ENCODE data around the gene BCAR1. TPM values are rescaled to one million over a fixed set of nuclear protein-coding genes. Genes with fewer than 3 reads are reported as not detected.

BCAR1 gene
- total and polyA plus RNA-seq, 2 of the 13 experiments (the other 11 are each of a cell fraction or from before 2014, with no cell fraction given), result 48.1 to 51.7 TPM

GRCh38 chr16:75251280-75252048 lies at the start of gene BCAR1 (continued):
- TF ChIP-seq, protein P1, sequence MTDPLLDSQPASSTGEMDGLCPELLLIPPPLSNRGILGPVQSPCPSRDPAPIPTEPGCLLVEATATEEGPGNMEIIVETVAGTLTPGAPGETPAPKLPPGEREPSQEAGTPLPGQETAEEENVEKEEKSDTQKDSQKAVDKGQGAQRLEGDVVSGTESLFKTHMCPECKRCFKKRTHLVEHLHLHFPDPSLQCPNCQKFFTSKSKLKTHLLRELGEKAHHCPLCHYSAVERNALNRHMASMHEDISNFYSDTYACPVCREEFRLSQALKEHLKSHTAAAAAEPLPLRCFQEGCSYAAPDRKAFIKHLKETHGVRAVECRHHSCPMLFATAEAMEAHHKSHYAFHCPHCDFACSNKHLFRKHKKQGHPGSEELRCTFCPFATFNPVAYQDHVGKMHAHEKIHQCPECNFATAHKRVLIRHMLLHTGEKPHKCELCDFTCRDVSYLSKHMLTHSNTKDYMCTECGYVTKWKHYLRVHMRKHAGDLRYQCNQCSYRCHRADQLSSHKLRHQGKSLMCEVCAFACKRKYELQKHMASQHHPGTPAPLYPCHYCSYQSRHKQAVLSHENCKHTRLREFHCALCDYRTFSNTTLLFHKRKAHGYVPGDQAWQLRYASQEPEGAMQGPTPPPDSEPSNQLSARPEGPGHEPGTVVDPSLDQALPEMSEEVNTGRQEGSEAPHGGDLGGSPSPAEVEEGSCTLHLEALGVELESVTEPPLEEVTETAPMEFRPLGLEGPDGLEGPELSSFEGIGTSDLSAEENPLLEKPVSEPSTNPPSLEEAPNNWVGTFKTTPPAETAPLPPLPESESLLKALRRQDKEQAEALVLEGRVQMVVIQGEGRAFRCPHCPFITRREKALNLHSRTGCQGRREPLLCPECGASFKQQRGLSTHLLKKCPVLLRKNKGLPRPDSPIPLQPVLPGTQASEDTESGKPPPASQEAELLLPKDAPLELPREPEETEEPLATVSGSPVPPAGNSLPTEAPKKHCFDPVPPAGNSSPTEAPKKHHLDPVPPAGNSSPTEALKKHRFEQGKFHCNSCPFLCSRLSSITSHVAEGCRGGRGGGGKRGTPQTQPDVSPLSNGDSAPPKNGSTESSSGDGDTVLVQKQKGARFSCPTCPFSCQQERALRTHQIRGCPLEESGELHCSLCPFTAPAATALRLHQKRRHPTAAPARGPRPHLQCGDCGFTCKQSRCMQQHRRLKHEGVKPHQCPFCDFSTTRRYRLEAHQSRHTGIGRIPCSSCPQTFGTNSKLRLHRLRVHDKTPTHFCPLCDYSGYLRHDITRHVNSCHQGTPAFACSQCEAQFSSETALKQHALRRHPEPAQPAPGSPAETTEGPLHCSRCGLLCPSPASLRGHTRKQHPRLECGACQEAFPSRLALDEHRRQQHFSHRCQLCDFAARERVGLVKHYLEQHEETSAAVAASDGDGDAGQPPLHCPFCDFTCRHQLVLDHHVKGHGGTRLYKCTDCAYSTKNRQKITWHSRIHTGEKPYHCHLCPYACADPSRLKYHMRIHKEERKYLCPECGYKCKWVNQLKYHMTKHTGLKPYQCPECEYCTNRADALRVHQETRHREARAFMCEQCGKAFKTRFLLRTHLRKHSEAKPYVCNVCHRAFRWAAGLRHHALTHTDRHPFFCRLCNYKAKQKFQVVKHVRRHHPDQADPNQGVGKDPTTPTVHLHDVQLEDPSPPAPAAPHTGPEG (CRISPR knock-in tag; IDR thresholded peaks at IDR 0.05), result no peak
- TF ChIP-seq POLR2G (IDR thresholded peaks at IDR 0.05; ENCODE audit: low read depth, low read length) (peak; percentile 71), ZNF775 (CRISPR knock-in tag; IDR thresholded peaks at IDR 0.05; ENCODE audit: borderline replicate concordance) (no peak), GTF2F1 (IDR thresholded peaks at IDR 0.05; ENCODE audit: low read length) (no peak), IRX3 (CRISPR knock-in tag; IDR thresholded peaks at IDR 0.05; ENCODE audit: borderline replicate concordance, low read depth) (peak; percentile 57), ZNF841 (CRISPR knock-in tag; IDR thresholded peaks at IDR 0.05; ENCODE audit: borderline replicate concordance) (no peak), ATF7 (IDR thresholded peaks at IDR 0.05) (no peak), ATF7 (CRISPR knock-in tag; IDR thresholded peaks at IDR 0.05) (no peak), HOXA3 (CRISPR knock-in tag; IDR thresholded peaks at IDR 0.05) (peak; percentile 38; the same call in 1 of the 2 replicates), CAMTA2 (CRISPR knock-in tag; IDR thresholded peaks at IDR 0.05; ENCODE audit: borderline replicate concordance) (0 out of 2 replicates have a peak, but pooled peaks have one; percentile 24), ZNF234 (CRISPR knock-in tag; conservative IDR thresholded peaks at IDR 0.05) (no peak; the same call in 1 of the 2 replicates), ZNF616 (CRISPR knock-in tag; IDR thresholded peaks at IDR 0.05; ENCODE audit: low read depth) (peak; percentile 12; the same call in 1 of the 2 replicates), REL (CRISPR knock-in tag; conservative IDR thresholded peaks at IDR 0.05) (no peak; the same call in 1 of the 2 replicates), KLF15 (CRISPR knock-in tag; IDR thresholded peaks at IDR 0.05; ENCODE audit: borderline replicate concordance) (peak; percentile 48; the same call in 1 of the 2 replicates), MIER2 (CRISPR knock-in tag; IDR thresholded peaks at IDR 0.05) (no peak), HBP1 (CRISPR knock-in tag; IDR thresholded peaks at IDR 0.05; ENCODE audit: low read depth) (peak; percentile 77), ATAD3A (CRISPR knock-in tag; IDR thresholded peaks at IDR 0.05) (no peak)
- TF ChIP-seq, protein P2, sequence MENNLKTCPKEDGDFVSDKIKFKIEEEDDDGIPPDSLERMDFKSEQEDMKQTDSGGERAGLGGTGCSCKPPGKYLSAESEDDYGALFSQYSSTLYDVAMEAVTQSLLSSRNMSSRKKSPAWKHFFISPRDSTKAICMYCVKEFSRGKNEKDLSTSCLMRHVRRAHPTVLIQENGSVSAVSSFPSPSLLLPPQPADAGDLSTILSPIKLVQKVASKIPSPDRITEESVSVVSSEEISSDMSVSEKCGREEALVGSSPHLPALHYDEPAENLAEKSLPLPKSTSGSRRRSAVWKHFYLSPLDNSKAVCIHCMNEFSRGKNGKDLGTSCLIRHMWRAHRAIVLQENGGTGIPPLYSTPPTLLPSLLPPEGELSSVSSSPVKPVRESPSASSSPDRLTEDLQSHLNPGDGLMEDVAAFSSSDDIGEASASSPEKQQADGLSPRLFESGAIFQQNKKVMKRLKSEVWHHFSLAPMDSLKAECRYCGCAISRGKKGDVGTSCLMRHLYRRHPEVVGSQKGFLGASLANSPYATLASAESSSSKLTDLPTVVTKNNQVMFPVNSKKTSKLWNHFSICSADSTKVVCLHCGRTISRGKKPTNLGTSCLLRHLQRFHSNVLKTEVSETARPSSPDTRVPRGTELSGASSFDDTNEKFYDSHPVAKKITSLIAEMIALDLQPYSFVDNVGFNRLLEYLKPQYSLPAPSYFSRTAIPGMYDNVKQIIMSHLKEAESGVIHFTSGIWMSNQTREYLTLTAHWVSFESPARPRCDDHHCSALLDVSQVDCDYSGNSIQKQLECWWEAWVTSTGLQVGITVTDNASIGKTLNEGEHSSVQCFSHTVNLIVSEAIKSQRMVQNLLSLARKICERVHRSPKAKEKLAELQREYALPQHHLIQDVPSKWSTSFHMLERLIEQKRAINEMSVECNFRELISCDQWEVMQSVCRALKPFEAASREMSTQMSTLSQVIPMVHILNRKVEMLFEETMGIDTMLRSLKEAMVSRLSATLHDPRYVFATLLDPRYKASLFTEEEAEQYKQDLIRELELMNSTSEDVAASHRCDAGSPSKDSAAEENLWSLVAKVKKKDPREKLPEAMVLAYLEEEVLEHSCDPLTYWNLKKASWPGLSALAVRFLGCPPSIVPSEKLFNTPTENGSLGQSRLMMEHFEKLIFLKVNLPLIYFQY (CRISPR knock-in tag; IDR thresholded peaks at IDR 0.05; ENCODE audit: borderline replicate concordance), result peak; percentile 18; the same call in 1 of the 2 replicates

All from HepG2 (cell line).